ENCODE data around the gene CALML4.
"Not testable (repeated sequence)": the region's sequence is repeated elsewhere in the genome, so short reads cannot be mapped to it uniquely, and the experiment has no call there.

The CALML4 gene

DNA sequence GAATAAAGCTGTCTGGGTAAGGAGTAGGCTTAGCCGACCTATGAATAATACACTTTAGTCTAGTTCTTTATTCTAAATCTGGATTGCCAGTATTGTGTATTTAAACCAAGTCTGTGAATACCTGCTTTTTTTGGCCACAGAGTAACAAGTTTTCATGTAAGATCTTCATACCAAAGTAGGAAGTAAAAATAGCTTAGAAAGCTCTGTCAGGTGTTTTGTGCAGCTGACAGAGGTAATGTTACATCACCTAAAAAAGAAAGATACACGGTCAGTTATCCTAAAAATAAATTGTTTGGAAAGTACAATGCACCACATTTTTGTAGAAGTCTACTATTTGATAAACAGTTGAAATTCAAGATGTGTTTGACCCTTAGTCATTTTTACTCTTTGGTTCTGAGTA lies 16.5 kb downstream of the CALML4 start:
- no peak for DNase-seq

- DNase-seq = no peak
Measured at GRCh38 chr15:68187559-68187958, 17.6 kb downstream of the CALML4 start.

GRCh38 chr15:68186671-68187397 lies 18.3 kb downstream of the CALML4 start:
- no peak for DNase-seq

DNA sequence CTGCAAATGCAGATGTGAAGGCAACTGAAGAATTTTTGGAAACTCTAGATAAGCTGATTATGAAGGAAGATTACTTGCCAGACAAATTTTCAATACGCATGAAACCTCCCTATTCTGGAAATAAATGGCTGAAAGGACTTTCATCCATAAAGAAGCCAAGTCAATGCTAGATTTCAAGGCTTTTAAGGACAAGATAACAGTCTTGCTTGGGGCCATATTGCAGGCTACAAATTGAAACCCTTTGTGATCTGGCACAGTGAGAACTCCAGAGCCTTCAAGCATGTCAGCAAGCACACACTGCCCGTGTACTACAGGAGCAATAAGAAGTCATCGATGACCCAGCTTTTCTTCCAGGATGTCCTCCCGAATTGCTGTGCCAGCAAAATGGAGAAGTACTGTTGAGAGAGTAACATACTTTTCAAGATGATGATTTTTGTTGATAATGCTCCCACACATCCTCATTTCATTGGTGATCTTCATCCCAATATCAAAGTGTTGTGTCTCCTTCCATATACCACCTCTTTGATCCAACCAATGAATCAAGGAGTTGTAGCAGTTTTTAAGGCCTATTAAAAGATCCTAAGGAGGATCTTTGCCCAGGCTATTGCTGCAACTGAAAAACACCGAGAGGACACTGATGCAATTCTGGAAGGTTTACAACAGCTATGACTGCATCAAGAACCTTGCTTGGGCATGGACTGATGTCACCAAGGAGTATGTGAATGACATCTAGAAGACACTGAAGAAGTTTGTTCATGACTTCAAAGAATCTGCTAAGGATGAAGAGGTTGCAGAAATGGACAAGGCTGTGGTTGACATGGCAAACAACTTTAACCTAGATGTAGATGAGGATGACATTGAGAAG lies 20.3 kb downstream of the CALML4 start:
- no peak for DNase-seq

- DNase-seq = no peak
Measured at GRCh38 chr15:68183616-68184315, 21.4 kb downstream of the CALML4 start.

DNA sequence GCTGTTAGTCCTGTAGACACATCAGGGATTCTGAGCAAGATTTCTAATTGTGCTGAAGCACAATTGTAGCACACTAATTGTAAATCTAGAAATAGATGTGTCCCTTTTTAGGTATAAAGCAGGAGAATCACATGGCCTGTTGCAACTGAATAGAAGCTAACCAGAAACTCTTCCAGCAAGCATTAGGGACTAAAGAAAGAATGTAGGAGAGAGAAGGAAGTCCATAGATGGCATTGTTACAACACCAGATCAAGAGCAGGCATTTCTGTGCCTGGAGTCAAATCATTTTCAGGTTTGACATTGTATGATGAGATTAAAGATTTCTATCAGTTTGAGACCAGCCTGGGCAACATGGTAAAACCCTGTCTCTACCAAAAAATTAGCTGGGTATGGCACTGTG lies 27.4 kb downstream of the CALML4 start:
- no peak for DNase-seq

DNA sequence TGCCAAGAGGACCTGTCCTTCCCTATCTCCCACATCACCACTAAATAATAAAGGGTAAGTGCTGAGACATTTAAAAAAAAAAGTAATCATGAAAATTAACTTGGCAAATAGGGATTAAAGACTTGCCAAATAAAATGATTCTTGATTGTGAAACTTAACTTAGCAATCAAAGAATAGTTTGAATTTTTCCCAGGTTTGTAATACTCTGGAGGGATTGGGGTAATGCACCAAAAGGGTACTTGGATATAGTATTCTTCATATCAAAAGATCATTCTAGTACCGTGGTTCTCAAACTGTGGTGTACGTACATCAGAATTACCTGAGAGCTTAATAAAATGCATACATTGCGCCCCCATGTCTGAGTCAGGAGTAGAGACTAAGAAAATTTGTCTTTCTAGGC lies 28.5 kb downstream of the CALML4 start:
- no peak for DNase-seq

DNA sequence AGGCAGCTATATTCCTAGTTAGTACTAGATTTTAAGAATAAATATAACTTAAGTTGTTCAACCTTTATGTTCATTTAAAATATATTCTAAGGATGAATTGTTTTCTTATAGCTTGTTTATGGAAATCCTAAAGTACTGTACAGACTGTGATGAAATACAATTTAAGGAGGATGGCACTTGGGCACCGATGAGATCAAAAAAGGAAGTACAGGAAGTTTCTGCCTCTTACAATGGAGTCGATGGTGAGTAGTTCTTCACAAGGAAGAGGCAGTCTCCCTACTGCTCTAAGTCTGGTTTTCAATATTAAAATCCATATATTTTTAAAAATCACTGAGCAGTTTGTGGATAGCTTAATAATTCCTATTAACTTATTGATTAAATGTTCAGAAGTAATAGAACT lies 29.6 kb downstream of the CALML4 start:
- no peak for DNase-seq

GRCh38 chr15:68173119-68173518 lies 32.0 kb downstream of the CALML4 start:
- no peak for DNase-seq

DNA sequence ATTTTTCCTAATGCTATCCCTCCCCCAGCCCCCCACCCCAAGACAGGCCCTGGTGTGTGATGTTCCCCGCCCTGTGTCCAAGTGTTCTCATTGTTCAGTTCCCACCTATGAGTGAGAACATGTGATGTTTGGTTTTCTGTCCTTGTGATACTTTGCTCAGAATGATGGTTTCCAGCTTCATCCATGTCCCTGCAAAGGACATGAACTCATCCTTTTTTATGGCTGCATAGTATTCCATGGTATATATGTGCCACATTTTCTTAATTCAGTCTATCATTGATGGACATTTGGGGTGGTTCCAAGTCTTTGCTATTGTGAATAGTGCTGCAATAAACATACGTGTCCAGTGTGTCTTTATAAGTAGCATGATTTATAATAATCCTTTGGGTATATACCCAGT lies 33.1 kb downstream of the CALML4 start:
- not testable (repeated sequence) for DNase-seq

- DNase-seq = no peak
Measured at GRCh38 chr15:68166847-68167246, 38.3 kb downstream of the CALML4 start.

DNA sequence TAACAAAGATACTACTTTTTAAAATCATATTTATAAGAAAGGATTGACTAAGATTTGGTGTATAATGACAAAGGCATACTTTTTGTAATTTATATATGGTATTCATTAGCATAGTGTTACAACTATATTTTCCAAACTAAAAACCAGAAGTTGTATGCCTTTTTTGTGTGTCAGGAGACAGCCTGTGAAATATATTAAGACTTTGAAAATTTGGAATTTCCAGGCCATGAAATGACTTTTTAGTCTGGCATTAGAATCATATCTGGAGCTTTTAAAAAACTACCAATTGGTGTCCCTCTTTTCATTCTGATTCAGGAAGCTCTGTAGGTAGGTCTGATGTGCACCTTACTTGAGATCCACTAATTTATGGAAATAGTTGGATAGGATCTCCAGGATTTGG lies 41.9 kb downstream of the CALML4 start:
- no peak for DNase-seq

DNA sequence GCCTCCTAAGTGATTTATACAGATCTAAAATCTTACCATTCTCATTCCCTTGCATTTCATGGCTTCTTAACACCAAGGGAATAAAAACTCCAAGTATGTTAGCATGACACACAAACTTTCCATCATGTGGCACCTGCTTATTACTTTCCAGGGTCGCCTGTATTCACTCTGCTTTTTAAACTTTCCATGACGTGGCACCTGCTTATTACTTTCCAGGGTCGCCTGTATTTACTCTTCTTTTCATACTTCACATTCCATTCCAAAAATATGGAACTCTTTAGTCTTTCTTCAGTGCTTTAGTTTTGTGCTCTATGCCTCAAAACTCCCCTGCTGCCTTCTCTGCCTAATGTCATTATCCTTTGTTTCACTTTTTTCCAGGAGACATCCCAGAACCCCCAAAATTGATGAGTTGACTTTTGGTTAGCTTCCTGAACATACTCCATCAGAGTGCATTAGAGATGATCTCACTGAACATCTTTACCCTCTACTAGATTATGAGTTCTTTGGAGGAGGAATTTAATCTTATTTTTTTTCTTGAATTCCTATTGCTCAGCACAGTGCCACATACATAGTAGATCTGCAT lies 47.0 kb downstream of the CALML4 start:
- DNase-seq = no peak

GRCh38 chr15:68157074-68157473 lies 48.1 kb downstream of the CALML4 start:
- no peak for DNase-seq

- DNase-seq = peak; percentile 32
Measured at GRCh38 chr15:68154923-68155559, 50.1 kb downstream of the CALML4 start.

DNA sequence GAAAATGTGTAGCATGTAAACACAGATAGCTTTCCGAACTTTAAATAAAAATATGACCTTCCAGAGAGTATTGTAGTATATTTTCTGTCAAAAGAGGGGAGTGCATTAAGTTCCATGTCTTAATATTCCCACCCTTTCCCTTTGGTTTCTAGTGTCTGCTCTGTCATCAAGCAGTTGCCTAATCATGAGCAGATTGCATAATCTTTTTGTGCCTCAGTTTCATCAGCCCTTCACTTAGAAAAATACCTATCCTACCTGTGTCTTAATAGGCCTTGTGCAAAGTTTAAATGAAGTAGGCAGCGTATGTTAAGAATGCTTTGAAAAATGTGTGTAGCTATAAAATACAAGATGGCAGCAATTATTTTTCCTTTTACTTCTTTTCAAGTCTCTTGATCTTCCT lies 52.8 kb downstream of the CALML4 start:
- no peak for DNase-seq

- no peak for DNase-seq
Measured at GRCh38 chr15:68151277-68151676, 53.9 kb downstream of the CALML4 start.

DNA sequence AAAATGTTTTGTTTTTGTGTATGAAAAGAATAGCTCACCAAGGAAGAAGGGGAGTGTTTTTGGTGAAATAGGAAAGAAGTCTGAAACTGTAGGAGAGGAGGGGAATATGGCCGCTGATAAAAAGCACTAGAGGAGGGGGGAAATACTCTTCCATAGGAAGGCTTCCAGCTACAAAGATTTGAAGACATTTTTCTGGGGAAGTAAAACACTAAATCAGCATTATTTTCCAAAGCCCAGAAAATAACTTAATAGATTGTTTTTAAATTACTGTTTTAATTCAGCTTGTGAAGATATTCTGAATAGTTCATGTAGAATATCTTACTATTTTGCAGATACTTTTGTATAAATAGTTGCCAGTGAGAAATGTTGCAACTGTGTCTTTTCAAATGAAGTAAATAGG lies 54.9 kb downstream of the CALML4 start:
- DNase-seq = no peak

- DNase-seq = no peak
Measured at GRCh38 chr15:68149059-68149458, 56.1 kb downstream of the CALML4 start.

- DNase-seq = no peak
Measured at GRCh38 chr15:68148039-68148438, 57.1 kb downstream of the CALML4 start.

GRCh38 chr15:68145706-68146105 lies 59.4 kb downstream of the CALML4 start:
- DNase-seq = no peak

GRCh38 chr15:68143785-68144184 lies 61.3 kb downstream of the CALML4 start:
- no peak for DNase-seq

DNA sequence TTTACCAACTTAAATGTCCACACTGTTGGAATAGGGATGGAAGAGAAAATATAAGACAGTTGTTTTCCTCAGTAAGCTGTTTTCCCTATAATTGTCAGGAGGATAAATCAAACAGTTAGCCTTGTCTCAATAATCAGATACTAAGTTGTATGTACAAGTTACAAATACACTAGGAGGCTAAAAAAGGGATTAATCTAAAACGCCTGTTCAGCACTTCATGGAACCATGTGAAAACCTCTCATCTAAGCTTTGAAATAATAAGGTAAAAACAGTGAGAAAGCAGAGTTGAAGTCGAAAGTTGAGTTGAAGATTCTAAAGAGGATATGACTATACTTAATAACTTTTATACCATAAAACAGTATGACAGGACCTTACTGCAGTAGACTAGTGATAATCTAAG lies 62.0 kb downstream of the CALML4 start:
- DNase-seq = no peak
